Adrenal gland (tissue), 12 donors: ENCODE results near the gene SBK1. TPM values are rescaled to one million over a fixed set of nuclear protein-coding genes. Genes with fewer than 3 reads are reported as not detected.

Experiments
- DNase-seq, 7 donors: peaks; one replicate each; pipeline ENCODE4 v3.0.0-alpha.2; 2019 to 2020
- H3K27ac ChIP-seq, 5 donors: fragments of 200-600 bp; sonication (generic) in 4 of 5; 1 replicate in 3 of 5; 2 replicates in 2 of 5; pipeline versions ENCODE4 v1.5.1 to v1.8.0; 2016 to 2020; ENCODE audit warnings: mild to moderate bottlenecking in 1 of 5
- H3K27me3 ChIP-seq: fragments of 200-600 bp; 2 replicates; pipeline ENCODE4 v1.8.0; 2021
- H3K36me3 ChIP-seq, 2 donors: fragments of 200-600 bp; replicated peaks in 1 of 2; 1 replicate in 1 of 2; 2 replicates in 1 of 2; pipeline versions ENCODE4 v1.5.1 to v1.8.0; 2018 to 2022
- H3K4me1 ChIP-seq, 2 donors: fragments of 200-600 bp; replicated peaks in 1 of 2; 1 replicate in 1 of 2; 2 replicates in 1 of 2; pipeline versions ENCODE4 v1.5.1 to v1.8.0; 2018 to 2021
- H3K4me3 ChIP-seq, 4 donors: fragments of 200-600 bp; sonication (generic) in 3 of 4; one replicate each; pipeline ENCODE4 v1.5.1; 2016 to 2018
- H3K9me3 ChIP-seq, 3 donors: fragments of 200-600 bp; sonication (generic) in 1 of 3; replicated peaks in 1 of 3; 1 replicate in 2 of 3; 2 replicates in 1 of 3; pipeline versions ENCODE4 v1.5.1 to v1.8.0; 2016 to 2021
- CTCF ChIP-seq, 6 experiments: fragments of 450-650 bp in 4 of 6; fragments of 200-600 bp in 2 of 6; sonication (generic) in 1 of 6; IDR thresholded peaks; 1 replicate in 5 of 6; 2 replicates in 1 of 6; pipeline versions ENCODE4 v1.5.1 to v1.8.0; 2016 to 2021; ENCODE audit warnings: antibody characterized with exemption in 6 of 6, mild to moderate bottlenecking in 2 of 6, moderate library complexity in 1 of 6
- POLR2A ChIP-seq, 2 donors: fragments of 450-650 bp; IDR thresholded peaks; one replicate each; pipeline ENCODE4 v1.6.1; 2017; ENCODE audit warnings: antibody characterized with exemption in 2 of 2, mild to moderate bottlenecking in 2 of 2, moderate library complexity in 1 of 2
- WGBS, 4 donors: extraction: QIAGEN DNeasy Blood & Tissue Kit in 2 of 4; methylation state at CpG; one replicate each; pipeline versions ENCODE4 v1.1.5 to v1.1.7; 2013 to 2017; 5-methylcytosine and 5-hydroxymethylcytosine counted together
- intact Hi-C, 2 donors: fragments of 100-400 bp; cut with DNase I; formaldehyde crosslinking; loops; one replicate each; pipeline versions ENCODE4 v1.14.1 to v1.15.0; 2022 to 2023
- polyA plus RNA-seq, 3 donors: library from polyadenylated mRNA; stranded (reverse); fragments of 200-250 nt in 2 of 3; fragments of 350-450 nt in 1 of 3; fragmentation: Illumina TruSeq in 1 of 3; extraction: RNeasy Lipid Tissue Mini Kit (QIAGEN cat#74804) in 1 of 3; gene quantifications; one replicate each; pipeline ENCODE4 v1.2.3, GENCODE V29; 2013 to 2014
- total RNA-seq, 9 donors: library from RNA; depleted of rRNA in 4 of 9; stranded (reverse); fragments of >200 nt in 4 of 9; fragments of 120-200 nt in 1 of 9; fragmentation: NEBNext Ultra II Directional in 1 of 9; extraction: Animal tissue kit (Norgen Biotek cat#: 25700) in 1 of 9; gene quantifications; one replicate each; pipeline versions ENCODE4 v1.1.0 to v1.2.4, GENCODE V29; 2013 to 2023
- donor health status: healthy with polysubstance abuse.
- donor health status: Bipolar disorder and iron deficiency.
- donor health status: DM: yes; HTN: yes; CAD: no.
- donor health status: DM: no; HTN: no; CAD: no.
- donor health status: DM: no; HTN: no; CAD: no.
- donor health status: DM: yes; HTN: yes; CAD: no.

Gene SBK1
- total and polyA plus RNA-seq, 12 donors, result 0.57 to 6.9 (median 4.1) TPM

GRCh38 chr16:28285649-28286048, 6.7 kb upstream of the SBK1 start:
- Histone ChIP-seq H3K4me1 (peaks cover 0 to 7% of the 10 kb centered on the region in 2 donors), H3K9me3 (no peaks in the 10 kb centered on the region), H3K27ac (no peak overlapping the region), H3K4me3 (no peak overlapping the region), H3K27me3 (no peaks in the 10 kb centered on the region), H3K36me3 (no peaks in the 10 kb centered on the region)
- no peak for DNase-seq
- 79 to 85% (median 82%) methylated on average over 7 to 9 of the region's 9 CpGs for WGBS, 4 donors
- intact Hi-C loops, result no loop called here
- TF ChIP-seq POLR2A (IDR thresholded peaks at IDR 0.05), result no peak
- no peak for TF ChIP-seq CTCF (IDR thresholded peaks at IDR 0.05)

GRCh38 chr16:28288114-28288513, 4.2 kb upstream of the SBK1 start:
- Histone ChIP-seq H3K9me3 (no peaks in the 10 kb centered on the region), H3K27ac (no peak overlapping the region), H3K27me3 (no peaks in the 10 kb centered on the region), H3K4me3 (no peak overlapping the region), H3K36me3 (no peaks in the 10 kb centered on the region), H3K4me1 (peaks cover 9 to 12% of the 10 kb centered on the region in 2 donors)
- intact Hi-C loops, result no loop called here
- TF ChIP-seq CTCF (IDR thresholded peaks at IDR 0.05), result no peak
- no peak for TF ChIP-seq POLR2A (IDR thresholded peaks at IDR 0.05)
- DNase-seq, result no peak
- 70 to 88% (median 75%) methylated on average over 7 of the region's 7 CpGs for WGBS, 4 donors

GRCh38 chr16:28289048-28289447, 3.3 kb upstream of the SBK1 start:
- Histone ChIP-seq H3K27me3 (no peaks in the 10 kb centered on the region), H3K4me1 (peaks cover 17 to 18% of the 10 kb centered on the region in 2 donors), H3K9me3 (no peaks in the 10 kb centered on the region), H3K4me3 (no peak overlapping the region), H3K27ac (no peak overlapping the region), H3K36me3 (no peaks in the 10 kb centered on the region)
- intact Hi-C loops, result no loop called here
- WGBS, 4 donors, result 23 to 38% (median 26%) methylated on average over 3 of the region's 3 CpGs
- no peak for TF ChIP-seq POLR2A (IDR thresholded peaks at IDR 0.05)
- no peak for TF ChIP-seq CTCF (IDR thresholded peaks at IDR 0.05)
- DNase-seq, result no peak

GRCh38 chr16:28289939-28290858, 2.1 kb upstream of the SBK1 start:
- Histone ChIP-seq H3K4me3 (no peak overlapping the region), H3K36me3 (no peaks in the 10 kb centered on the region), H3K4me1 (peaks cover 17 to 18% of the 10 kb centered on the region in 2 donors), H3K27ac (no peak overlapping the region), H3K9me3 (no peaks in the 10 kb centered on the region), H3K27me3 (no peaks in the 10 kb centered on the region)
- DNase-seq, result no peak
- TF ChIP-seq CTCF (IDR thresholded peaks at IDR 0.05), result no peak
- intact Hi-C loops, result no loop called here
- WGBS, 4 donors, result 78 to 81% (median 80%) methylated on average over 10 of the region's 10 CpGs
